ENCODE results near the gene DCDC1.
"Not testable (repeated sequence)": the region's sequence is repeated elsewhere in the genome, so short reads cannot be mapped to it uniquely, and the experiment has no call there.

Gene DCDC1

DNA sequence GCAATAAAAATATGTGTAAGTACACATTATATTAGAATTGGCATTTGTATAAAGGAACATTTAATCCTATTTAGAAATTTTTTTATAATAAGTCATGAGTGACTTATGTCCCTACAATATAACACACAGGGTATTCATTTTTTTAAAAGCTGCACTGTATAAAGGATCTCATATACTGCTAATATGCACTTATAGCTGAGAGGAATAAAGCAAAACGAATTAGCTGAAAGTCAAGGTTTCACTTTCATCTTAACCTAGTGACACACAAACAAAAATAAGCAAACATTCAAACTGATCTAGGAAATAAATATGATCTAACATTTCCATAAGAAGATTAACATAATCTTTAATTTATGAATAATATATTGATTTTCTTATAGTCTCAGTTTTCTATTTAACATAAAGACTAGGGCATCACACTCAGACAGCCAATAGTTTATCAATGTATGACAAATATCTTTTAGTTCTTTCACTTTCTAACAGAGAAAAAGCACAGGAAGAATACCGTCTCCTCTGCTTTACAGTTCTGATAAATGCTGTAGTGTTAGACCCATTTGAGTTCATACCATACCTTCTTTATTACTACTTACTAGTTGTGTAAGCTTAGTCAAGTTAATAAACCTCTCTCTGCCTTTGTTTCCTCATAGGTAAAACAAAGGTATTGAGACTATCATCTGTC, 42.9 kb downstream of the DCDC1 start:
- no peak for DNase-seq (ENCODE audit: low spot score)

GRCh38 chr11:31325160-31325559, 44.4 kb downstream of the DCDC1 start:
- DNase-seq (ENCODE audit: low spot score): peak; percentile 50

DNA sequence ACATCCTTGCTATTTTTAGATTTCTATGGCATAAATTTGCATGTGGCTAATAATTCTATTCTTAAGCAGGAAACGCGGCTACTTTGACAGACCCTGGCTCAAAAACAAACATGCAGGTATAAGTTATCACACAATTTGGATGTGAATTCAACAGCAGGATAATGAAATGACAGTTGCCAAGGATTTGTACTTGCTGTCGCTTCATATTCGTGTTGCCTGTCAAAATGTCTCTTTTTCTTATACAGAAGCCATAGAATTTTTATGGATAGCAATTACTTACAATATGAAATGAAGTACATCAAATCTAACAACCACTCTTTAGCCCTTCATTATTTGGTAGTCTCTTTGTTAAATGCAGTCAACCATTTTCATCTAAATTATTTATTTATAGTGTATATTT, 46.4 kb downstream of the DCDC1 start:
- DNase-seq (ENCODE audit: low spot score): no peak

DNA sequence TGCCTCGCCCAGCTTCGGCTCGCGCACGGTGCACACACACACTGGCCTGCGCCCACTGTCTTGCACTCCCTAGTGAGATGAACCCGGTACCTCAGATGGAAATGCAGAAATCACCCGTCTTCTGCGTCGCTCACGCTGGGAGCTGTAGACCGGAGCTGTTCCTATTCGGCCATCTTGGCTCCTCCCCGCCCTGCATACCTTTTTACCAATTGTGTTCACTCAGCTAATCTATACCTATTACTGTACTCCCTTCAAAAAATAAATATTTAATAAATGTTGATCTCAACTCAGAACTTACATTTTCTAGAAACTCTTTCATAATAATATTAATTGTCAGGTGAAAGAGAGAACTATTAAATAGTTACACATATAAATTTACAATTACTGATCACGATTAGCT, 48.0 kb downstream of the DCDC1 start:
- DNase-seq (ENCODE audit: low spot score): not testable (repeated sequence)

DNA sequence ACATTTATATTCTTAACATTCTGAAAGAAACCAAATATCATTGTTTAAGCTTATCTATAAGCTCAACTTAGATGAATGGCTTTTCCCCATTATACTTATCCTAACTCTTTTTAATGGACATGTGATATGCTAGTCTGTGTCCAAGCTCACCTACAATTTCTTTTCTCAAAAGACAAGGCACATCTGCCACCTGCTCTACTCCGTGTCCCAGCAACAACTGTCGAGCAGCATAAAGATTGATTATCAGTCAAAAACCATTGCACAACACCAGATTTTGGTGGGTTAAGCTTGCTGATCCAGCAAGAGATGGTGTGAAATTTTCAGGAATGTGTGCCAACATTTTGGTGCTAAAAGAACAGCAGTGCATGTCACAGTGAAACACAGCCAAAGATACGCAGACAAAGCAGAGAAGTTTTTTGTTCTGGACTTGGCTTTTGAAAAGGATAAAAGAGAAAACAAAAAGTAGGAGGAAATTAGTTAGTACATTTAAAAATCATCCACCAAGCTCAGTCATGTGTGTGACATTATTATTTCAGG, 65.8 kb downstream of the DCDC1 start:
- no peak for DNase-seq (ENCODE audit: low spot score)

GRCh38 chr11:31301549-31302510, 67.7 kb downstream of the DCDC1 start:
- no peak for DNase-seq (ENCODE audit: low spot score)

GRCh38 chr11:31295308-31295707, 74.2 kb downstream of the DCDC1 start:
- DNase-seq (ENCODE audit: low spot score): no peak

DNA sequence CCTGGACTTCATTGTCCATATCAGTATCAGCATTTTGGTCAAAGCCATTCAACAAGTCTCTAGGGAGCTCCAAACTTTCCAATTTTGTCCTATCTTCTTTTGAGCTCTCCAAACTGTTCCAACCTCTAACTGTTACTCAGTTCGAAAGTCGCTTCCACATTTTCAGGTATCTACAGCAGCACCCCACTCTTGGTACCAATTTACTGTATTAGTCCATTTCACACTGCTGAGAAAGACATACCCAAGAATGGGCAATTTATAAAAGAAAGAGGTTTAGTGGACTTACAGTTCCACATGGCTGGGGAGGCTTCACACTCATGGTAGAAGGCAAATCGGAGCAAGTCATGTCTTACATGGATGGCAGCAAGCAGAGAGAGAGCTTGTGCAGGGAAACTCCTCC, 96.0 kb downstream of the DCDC1 start:
- not testable (repeated sequence) for DNase-seq (ENCODE audit: low spot score)

GRCh38 chr11:31267720-31268119, 101.8 kb downstream of the DCDC1 start:
- DNase-seq (ENCODE audit: low spot score): no peak

GRCh38 chr11:31264834-31265233, 104.7 kb downstream of the DCDC1 start:
- DNase-seq (ENCODE audit: low spot score): no peak

GRCh38 chr11:31262761-31263160, 106.8 kb downstream of the DCDC1 start:
- DNase-seq (ENCODE audit: low spot score): no peak

- DNase-seq (ENCODE audit: low spot score): no peak
Measured at GRCh38 chr11:31259797-31260196, 109.7 kb downstream of the DCDC1 start.

- no peak for DNase-seq (ENCODE audit: low spot score)
Measured at GRCh38 chr11:31254415-31254814, 115.1 kb downstream of the DCDC1 start.

GRCh38 chr11:31248768-31249167, 120.8 kb downstream of the DCDC1 start:
- DNase-seq (ENCODE audit: low spot score): no peak

DNA sequence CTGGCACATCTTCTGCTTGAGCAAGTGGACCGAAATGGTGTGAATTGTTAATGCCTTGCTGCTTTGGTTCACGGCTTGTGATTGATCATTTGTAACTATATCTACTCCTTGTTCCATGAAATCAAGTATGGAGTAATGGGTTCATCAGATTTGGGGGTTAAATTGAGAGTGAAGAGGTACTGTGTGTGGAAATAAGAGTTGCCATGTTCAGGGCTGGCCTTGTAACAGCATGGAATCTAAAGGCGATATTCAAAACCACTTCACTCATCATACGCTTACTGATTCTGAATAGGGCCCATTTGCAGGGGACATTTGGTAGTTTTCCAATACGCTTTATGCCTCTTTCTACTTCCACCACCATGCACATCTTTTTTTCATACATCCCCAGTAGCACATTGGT, 122.2 kb downstream of the DCDC1 start:
- DNase-seq (ENCODE audit: low spot score): no peak

- DNase-seq (ENCODE audit: low spot score): no peak
Measured at GRCh38 chr11:31246451-31247165, 122.9 kb downstream of the DCDC1 start.

GRCh38 chr11:31243706-31244105, 125.8 kb downstream of the DCDC1 start:
- no peak for DNase-seq (ENCODE audit: low spot score)

DNA sequence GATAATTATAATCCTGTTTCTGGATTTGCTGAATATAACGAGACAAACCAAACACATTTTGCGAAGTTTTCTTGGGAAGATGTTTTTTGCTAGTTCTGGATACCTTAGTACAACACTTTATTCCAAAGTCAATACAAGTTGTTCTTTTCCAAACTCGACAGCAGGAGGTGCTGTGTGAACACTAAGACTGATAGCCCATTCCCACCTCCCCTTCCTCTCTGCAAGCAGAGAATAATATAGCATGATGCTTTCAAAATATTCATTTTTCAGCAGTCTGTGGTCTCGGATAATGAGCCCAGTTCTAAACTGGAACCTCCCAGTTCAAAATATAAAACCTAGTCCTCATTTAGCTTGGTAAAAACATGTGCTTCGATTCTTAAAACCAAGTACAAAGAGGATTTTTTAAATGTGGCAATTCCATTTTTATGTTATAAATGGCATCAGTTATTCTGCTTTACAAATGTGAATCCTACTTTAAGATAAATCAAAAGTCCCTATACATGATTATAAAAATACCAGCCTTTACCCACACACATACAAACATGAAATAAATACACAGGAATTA, 129.1 kb downstream of the DCDC1 start:
- DNase-seq (ENCODE audit: low spot score): no peak

DNA sequence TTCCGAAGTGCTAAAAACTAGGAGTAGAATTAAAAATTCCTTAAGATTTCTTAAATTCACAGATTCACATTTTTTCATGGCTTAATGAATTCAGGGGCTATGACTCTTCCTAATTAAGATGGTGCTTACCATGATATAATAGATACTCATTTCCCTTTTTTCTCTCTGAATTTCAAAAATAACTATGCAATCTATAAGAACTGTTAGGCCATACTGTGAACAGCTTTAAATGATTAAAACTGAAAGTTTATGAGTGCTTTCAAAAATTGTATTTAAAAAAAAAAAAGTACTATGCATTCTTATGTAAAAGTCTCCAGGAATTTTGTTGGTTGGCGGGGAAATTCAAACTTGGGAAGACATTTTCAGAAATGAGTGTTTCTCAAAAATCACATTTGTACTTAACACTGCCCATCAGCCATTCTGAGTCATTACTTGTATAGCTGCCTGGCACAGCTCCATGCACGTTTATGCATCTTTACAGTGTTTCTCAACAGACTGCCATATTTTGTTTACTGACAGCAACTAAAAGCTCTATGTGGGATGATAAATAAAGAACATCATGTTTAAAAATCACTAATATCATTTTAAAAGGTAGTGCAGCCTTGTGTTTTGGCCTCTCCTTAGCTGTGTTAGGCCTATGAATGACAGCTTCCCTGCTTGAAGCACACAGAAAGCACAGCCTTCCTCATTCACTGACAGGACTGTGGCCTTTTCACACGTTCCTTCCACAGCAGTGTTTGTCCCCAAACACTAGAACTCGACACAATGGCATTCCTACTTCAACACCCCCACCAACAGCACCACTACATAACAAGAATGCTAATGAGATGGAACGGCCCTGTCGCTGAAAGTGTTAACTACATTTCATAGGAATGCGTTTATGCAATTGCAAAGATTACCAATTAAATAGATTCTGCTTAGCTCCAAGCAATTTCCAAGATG, 131.4 kb downstream of the DCDC1 start:
- DNase-seq (ENCODE audit: low spot score): no peak

DNA sequence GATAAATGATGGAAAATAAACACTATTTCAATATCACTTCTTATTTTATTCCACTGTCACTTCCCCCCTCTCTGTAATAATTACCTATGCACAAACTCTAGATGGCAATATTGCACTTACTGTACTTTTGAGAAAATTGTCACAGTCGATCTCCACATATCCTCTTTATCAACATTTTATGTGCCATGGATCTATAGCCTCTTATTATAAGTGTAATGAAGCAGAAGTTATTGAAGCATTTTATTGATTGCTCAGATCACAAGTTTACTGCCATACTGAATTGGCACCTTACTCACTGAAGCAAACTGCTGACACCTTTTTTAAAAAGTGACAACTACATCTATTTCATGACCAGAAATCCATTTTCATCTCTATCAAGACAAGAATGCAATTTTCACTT, 133.4 kb downstream of the DCDC1 start:
- DNase-seq (ENCODE audit: low spot score): no peak

DNA sequence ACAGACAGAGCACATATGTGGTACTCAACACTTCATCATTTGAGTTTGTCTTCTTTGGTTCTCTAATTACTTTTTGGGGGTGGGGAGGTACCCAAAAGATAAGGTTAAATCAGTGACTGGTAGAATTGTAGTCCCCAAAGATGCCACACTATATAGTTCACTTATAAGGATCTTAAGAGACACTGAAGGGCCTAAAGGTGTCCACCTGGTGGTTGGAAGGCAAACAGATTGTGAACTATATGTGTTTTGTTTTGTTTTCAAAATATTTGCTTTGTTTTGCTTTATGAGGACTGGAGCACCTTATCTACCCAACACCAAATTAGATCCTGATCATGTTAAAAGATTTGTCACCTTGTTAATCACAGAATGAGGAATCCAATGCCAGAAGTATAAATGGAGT, 136.1 kb downstream of the DCDC1 start:
- DNase-seq (ENCODE audit: low spot score): no peak

Measured in COLO829 (cell line).